HCEC 1CT (cell line): ENCODE results near the gene GTF2I.
"Not testable (repeated sequence)": the region's sequence is repeated elsewhere in the genome, so short reads cannot be mapped to it uniquely, and the experiment has no call there.

ENCODE experiments used
- DNase-seq: peaks from one replicate; pipeline ENCODE4 v3.0.0-alpha.2; 2017

GTF2I gene

DNA sequence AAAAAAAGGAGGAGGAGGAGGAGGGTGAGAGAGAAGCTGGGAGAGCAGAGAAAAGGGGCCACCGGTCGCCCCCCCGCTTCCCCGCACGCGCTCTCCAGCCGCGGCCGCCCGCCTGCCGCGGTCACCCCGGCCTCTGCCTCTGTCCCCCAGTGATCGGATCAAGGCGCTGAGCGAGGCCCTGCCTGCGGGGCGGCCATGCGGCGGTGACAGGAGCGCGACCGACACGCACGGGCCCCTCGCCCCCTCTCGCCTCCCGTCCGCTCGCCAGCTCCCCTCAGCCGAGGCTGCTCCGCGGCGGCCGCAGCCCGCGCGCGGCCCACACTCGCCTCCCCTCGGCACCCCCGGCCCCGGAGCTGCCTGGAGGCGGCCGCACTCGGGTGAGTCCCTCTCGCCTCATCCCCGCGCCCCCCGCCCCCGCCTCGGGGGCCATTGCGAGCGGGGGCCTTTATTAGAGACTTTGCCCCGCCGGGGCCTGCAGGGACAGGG is at the start of gene GTF2I:
GTF2I (plus strand) TSS at position 27 of the 486 bp plus-strand sequence. CDS start 31,411 bp downstream, outside the sequence.
- no peak for DNase-seq

DNA sequence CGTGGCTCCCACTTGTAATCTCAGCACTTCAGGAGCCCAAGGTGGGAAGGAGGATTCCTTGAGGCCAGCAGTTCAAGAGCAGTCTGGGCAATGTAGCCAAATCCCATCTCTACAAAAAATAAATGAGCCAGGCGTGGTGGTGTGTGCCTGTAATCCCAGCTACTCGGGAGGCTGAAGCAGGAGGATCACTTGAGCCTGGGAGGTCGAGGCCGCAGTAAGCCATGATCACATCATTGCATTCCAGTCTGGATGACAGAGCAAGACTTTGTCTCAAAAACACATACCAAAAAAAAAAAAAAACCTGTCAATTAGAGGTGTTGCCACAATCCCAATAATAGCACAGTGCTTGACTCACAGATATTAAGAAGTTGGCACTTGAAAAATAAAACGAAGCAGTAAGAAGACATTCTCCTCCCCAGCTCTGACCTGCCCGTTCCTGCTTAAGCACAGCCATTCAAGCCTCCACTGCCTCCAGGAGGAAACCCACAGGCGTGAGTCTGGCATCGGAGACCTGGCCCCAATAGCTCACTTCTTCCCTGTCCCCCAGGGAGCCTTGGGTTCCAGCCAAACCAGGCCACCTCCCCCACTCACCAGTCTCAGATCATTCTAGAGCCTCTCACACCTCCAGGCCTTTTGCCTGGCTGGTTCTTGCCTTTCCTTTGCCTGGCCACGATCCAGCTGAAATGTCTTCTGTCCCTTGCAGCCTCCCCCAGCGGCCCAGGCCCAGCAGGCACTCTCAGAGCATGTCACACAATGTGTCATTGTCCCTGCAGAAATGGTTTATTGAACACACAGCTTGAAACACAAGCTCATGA is 45.3 kb upstream of the GTF2I start:
- DNase-seq: no peak

DNA sequence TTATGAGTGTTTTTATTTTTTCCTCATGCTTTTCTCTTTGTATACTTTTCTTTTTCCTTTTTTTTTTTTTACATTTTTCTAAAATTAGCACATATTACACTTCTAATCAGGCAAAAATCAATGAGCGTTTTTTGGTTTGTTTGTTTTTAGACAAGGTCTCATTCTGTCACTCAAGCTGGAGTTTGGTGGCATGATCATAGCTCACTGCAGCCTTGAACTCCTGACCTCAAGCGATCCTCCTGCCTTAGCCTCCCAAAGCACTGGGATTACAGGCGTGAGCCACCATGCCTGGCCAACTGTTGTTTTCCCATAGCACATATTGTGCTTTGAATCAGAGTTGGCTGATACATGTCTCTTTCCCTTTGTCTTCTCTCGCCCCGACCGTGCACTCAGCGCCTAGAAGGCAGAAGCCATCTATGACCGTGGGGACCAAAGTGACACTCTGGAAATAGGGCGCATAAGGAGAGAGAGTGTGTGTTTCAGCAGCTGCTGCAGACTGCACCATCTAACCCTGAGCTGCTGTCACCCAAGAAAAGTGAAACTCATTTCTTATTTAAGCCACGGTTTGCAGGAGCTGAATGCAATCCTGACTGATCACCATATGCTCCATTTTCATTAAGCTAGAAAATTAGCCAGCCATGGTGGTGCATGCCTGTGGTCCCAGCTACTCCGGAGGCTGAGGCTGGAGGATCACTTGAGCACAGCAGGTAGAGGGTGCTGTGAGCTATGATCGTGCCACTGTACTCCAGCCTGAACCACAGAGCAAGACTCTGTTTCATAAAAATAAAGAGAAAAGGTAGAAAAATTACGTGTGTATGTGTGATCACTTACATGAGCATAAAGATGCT is 41.4 kb upstream of the GTF2I start:
- no peak for DNase-seq

DNA sequence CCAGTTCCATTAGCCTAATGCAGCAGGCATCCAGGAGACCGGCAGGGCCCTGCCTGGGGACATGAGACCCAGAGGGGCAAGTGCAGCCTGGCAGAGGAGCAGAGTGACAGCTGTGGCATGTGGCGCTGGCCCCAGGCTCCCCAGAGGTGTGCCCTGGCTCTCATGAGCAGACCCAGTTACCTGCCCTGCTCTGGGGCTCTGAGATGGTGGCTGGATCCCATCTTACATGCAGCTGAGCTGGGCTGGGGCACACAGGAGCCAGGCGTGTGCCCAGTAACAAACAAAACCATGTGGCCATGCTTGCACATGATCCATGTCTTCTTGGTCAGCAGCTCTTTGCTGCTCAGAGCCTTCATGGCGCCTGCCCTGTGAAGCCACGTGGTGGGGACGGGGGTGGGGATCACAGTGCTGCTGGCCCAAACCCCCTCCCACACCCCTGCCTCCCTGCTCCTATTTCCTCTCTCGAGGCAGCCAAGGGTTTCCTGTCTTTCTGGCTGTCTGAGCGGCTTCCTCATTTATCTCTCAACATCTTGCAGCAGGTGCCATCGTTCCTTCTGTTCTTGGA is 40.3 kb upstream of the GTF2I start:
- DNase-seq: no peak

DNA sequence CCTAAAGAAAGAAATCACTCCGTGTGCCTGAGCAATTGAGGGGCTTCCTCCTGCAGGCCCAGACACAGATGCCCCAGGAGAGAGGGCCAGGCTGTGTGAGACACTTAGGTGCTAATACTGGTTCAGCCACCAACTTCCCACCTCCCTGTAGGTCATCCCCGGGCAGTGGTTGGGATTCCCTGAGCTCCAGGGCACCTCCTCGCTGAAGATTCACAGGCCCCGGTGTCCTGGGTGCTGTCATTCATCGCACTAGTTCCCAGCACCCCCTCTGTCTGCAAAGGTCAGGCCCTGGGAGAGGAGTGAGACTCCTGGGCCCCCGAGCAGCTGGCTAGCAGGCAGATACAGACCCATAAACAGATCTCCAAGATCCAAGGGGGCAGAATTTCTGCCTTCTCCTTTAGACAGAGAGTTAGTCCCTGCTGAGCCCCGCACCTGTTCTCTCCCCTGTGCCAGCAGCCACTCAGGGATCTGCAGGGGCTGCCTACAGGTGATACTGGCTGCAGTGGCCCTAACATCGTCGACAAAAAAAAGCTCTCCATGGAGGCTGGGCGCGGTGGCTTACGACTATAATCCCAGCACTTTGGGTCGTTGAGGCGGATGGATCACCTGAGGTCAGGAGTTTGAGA is 38.2 kb upstream of the GTF2I start:
- DNase-seq: no peak

DNA sequence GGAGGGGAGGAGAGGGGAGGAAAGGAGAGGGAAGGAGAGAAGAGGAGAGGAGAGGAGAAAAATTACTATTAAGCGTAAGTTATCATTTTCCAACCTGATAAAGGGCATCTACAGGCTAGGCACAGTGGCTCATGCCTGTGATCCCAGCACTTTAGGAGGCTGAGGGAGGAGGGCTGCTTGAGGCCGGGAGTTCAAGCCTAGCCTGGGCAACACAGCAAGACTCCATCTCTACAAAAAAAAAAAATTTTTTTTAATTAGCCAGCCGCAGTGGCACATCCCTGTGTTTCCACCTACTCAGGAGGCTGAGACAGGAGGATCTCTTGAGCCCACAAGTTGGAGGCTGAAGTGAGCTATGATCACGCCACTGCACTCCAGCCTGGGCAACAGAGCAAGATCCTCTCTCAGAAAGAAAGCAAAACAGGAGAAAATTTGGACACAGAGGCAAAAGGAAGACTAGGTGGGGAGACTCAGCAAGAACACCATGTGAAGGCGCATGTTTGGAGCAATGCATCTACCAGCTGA is 35.2 kb upstream of the GTF2I start:
- DNase-seq: no peak

DNA sequence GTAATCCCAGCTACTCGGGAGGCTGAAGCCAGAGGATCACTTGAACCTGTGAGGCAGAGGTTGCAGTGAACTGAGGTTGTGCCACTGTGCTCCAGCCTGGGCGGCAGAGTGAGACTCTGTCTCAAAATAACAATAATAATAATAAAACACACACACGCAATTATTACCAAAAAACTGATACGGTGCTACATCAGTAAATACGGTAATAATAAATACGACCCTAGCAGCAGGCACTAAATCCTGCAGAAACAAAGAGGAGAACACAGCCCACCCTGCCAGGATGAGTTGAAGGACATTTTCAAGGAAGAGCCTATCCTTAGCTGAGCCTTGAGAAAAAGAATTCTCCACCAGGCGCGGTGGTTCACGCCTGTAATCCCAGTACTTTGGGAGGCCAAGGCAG is 34.4 kb upstream of the GTF2I start:
- DNase-seq: no peak

DNA sequence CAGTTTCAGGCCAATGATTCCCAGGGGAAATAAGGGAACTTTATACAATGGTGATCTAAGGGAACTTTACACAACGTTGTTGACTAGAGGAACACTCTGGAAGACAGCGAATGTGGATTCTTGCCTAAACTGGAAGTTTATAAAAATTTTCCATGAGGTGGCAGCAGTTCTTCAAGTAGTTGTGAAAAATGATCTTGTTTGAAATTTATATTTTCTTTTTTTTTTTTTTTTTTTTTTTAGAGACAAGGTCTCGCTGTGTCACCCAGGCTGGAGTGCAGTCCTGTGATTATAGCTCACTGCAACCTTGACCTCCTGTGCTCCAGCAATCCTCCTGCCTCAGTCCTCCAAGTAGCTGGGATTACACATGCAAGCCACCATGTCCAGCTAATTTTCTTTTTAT is 32.1 kb upstream of the GTF2I start:
- peak; percentile 45 for DNase-seq

DNA sequence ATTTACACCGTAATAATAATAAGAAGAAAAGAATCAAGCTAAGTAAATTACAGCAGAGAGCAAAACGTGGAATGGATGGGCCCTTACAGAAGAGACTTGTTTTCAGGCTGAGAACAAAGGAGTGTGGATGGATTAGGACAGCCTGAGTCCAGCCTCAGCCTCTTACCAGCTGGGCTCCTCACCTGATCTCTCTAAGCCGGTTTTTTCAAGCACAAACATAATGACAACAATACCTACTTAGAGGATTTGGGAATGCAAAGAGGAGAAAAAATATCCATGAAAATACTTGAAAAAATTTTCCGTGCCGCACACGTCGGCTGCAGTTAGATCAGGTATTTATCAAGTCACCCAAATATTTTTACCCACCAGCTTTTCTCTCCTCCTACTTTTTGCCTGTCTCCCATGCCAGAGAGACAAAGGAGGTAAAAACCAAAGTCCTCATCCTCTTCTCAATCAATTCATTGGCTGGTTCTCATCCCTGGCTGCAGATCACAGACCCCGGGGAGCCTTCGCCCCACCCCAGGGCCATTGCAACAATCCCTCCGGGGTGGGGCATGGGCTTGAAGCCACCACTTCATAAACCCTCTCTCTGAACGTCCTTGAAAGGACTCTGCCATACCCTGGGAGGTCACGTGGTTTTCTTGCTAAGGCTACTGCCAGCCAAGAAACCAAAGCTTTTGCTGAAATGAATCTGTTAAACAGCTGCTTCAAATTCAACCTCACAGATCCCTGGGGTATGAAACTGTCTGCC is 29.7 kb upstream of the GTF2I start:
- no peak for DNase-seq

DNA sequence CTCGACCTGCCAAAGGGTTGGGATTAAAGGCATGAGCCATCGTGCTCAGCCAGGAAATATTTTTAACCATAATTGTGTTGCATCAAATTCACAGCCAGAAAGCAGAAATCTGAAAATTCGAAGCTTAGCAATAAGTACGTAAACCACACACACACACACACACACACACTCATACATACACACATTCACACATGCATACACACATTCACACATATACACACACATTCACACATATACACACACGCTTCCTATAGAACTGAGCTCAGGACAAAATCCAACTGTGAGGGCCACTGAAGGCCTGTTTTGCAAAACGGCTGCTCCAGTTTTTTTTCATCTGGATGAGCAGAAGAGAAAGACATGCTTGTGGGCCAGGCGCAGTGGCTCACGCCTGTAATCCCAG is 25.0 kb upstream of the GTF2I start:
- no peak for DNase-seq

DNA sequence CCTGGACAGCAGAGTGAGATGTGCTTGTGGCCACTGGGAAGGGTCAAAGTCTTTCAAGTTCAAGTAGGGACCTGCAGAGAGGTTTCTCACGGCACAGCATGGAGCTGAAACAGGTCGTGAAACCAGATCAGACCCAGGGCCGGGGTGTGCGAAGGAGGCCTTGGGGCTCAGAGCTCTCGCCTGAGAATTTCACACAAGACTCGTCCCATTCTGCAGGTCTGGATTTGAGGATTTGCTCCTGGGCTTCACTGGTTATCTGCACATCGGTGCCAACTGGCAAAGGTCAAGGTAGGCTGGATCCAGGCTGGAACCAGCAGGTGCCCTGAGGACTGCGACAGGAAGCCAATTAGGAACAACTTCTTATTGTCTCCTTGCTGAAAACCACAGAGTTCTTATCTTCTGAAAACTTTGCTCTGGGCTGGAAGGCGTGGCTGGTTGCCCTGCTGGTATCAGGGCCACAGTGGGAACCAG is 24.0 kb upstream of the GTF2I start:
- no peak for DNase-seq

DNA sequence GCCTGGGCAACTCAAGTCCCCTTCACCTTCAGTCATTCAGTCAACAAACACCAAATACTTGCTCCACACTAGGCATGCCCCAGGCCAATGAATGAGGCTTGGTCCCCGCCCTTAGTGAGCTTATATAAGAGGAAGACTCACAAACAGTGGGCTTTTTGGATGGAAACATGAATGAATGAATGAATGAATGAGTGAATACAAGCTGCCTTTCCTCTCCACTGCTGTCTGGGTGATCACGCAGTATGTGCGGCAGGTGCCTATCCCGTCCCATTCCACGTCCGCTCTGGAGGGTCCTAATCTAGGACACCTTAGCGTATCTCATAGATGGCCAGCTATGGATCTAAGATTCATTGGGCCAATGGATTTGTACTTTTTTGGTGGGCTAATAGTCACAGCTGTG is 19.8 kb upstream of the GTF2I start:
- no peak for DNase-seq

DNA sequence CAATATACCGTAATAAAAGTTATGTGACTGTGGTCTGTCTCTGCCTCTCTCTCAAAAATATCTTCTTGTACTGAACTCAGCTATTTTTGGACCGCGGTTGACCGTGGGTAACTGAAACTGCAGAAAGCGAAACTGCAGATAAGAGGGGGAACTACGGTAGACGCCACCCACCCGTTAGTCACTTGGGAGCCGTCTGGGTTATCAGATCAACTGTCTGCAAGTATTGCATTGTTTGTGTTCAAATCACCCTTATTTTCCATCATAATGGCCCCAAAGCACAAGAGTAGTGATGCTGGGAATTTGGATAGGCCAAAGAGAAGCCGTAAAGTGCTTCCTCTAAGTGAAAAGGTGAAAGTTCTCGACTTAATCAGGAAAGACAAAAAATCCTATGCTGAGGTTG is 7.5 kb upstream of the GTF2I start:
- not testable (repeated sequence) for DNase-seq

DNA sequence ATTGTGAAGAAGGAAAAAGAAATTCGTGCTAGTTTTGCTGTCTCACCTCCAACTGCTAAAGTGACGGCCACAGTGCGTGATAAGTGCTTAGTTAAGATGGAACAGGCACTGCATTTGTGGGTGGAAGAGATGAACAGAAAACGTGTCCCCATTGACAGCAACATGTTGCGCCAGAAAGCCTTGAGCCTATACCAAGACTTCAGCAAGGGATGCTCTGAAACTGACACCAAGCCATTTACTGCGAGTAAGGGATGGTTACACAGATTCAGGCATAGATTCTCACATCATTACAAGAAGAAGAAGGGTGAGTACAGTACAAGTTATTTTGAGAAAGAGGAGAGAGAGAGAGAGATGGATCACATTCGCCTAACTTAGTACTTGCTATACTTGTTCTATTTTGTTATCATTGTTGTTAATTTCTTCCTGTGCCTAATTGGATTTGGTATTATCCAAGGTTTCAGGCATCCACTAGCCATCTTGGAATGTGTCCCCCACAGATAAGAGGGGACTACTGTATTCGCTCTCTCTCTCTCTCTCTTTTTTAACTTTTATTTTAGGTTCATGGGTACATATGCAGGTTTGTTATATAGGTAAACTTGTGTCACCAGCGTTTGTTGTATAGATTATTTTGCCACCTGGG is 6.9 kb upstream of the GTF2I start:
- DNase-seq: not testable (repeated sequence)

DNA sequence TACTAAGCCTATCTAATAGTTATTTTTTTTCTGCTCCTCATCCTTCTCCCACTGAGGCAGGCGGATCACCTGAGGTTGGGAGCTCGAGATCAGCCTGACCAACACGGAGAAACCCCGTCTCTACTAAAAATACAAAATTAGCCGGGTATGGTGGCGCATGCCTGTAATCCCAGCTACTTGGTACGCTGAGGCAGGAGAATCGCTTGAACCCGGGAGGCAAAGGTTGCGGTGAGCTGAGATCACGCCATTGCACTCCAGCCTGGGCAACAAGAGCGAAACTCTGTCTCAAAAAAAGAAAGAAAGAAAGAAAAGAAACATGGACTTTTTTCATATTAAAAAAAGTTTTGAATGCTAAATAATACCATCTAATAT is 6.4 kb upstream of the GTF2I start:
- DNase-seq: not testable (repeated sequence)

DNA sequence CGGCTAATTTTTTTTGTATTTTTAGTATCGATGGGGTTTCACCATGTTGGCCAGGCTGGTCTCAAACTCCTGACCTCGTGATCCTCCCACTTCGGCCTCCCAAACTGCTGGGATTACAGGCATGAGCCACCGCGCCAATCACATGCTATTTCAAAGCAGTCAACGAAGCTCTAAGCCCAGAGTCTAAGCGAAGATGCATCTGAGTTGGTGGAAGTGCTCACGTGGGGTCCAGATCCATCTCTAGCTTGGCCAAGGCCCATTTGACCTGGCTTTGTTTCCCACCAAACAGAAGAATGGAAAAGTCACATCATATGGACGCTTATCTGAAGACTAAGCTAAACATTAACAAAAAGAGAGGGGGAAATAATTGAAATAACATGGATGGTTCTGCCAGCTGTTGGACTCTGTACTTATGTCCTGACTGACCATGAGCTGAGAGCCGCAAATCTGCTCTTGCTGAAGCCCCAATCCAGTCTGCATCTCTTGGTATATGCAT is 3.8 kb upstream of the GTF2I start:
- no peak for DNase-seq

DNA sequence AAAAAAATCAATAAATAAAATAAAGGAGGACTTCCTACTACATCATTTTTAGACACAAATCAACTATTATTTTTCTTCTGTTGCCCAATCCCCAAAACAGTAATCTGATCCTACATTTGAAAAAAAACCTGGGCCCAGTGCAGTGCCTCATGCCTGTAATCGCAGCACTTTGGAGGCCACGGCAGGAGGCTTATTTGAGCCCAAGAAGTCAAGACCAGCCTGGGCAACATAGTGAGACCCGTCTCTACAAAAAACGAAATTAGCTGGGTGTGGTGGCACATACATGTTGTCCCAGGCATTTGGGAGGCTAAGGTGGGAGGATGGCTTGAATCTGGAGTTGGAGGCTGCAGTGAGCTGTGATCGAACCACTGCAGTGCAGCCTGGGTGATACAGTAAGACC is 2.7 kb upstream of the GTF2I start:
- DNase-seq: no peak

DNA sequence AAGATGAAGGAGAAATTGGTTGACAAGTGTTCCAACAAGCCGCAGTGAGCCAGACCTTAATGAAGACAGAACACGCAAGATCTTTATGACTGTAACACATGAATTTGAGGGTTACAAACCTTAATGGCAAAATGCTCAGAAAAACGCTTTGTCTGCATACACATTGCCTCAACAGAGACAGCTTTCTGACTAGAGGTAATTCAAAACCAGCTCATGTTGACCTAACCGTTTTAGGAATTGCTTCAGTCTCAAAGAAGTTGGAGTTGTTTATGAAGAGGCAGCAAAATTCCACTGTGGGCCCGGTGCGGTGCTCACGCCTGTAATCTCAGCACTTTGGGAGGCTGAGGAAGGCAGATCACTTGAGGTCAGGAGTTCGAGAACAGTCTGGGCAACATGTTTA is 2.2 kb upstream of the GTF2I start:
- no peak for DNase-seq

DNA sequence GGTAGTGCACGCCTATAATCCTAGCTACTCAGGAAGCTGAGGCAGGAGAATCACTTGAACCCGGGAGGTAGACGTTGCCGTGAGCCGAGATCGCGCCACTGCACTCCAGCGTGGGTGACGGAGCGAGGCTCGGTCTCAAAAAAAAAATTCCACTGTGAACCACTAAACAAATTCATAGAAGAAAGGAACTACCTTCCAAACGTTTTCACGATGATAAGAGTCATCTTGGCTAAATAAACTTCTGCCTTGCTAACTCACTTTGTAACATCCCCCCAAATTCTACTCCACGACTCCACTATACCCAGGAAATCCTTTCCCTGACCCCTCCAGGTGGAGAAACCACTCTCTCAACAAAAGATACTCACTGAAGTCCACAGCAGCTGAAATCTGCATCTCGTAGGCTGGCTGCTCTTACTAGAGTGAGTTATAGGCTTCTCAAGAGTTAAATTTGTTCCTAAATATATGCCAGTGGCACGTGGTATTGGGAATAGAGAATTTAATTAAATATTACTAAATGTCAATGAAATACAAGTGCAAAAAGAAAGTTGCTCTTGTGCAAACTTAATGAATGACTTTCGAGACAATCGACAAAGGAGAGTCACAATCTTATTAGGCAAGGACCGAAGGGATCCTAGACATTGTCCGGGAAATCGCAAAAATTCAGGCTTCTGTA is 1.6 kb upstream of the GTF2I start:
- no peak for DNase-seq

DNA sequence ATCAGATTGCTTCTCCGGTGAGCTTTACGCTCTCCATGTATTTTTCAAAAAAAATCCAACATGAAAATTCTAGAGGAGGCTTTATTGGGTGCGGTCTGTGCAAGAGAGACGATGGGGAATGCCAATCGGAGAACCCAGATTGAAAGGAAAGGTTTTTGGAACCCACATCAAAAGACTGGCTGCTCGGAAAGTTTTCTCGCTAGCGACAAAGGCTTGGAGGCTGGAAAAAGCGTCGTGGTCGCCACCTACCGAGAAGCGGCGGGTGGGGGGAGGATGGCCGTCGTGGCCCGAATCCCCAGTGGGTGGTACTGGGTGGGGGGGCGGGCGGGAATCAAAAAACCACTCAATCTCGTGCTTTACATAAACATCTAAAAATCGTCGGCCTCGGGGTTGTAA is 1.1 kb upstream of the GTF2I start:
- peak; percentile 20 for DNase-seq
